M059J (cell line): ENCODE data around the gene LITAFD. TPM values are rescaled to one million over a fixed set of nuclear protein-coding genes. Genes with fewer than 3 reads are reported as not detected.
"Not testable (repeated sequence)": the region's sequence is repeated elsewhere in the genome, so short reads cannot be mapped to it uniquely, and the experiment has no call there.

Experiments used
- DNase-seq: peaks from one replicate; pipeline ENCODE4 v3.0.0-alpha.2; 2012; ENCODE audit warnings: low read depth
- total RNA-seq: library from RNA; depleted of rRNA; stranded (reverse); fragments of >200 nt; shearing (Covaris generic); gene quantifications from 2 replicates; pipeline ENCODE4 v1.2.3, GENCODE V29; 2014; rRNA removed

Gene LITAFD
- total RNA-seq = not detected in 2 replicates

- DNase-seq = no peak
Measured at GRCh38 chr16:8882041-8882617, at the start of gene LITAFD. Gene LITAFD, plus strand, starts transcription at chr16:8882351. Its CDS starts 2,005 bp downstream, at chr16:8884356.

GRCh38 chr16:8832717-8833105 is 49.4 kb upstream of the LITAFD start:
- DNase-seq = no peak

GRCh38 chr16:8836797-8837196 is 45.4 kb upstream of the LITAFD start:
- not testable (repeated sequence) for DNase-seq

GRCh38 chr16:8837594-8837993 is 44.6 kb upstream of the LITAFD start:
- DNase-seq = not testable (repeated sequence)

- DNase-seq = not testable (repeated sequence)
Measured at GRCh38 chr16:8842016-8842415, 40.1 kb upstream of the LITAFD start.

GRCh38 chr16:8843296-8843695 is 38.9 kb upstream of the LITAFD start:
- not testable (repeated sequence) for DNase-seq

- DNase-seq = no peak
Measured at GRCh38 chr16:8845699-8846298, 36.4 kb upstream of the LITAFD start.

- no peak for DNase-seq
Measured at GRCh38 chr16:8846401-8846932, 35.7 kb upstream of the LITAFD start.

- DNase-seq = no peak
Measured at GRCh38 chr16:8847145-8847544, 35.0 kb upstream of the LITAFD start.

GRCh38 chr16:8847623-8848022 is 34.5 kb upstream of the LITAFD start:
- DNase-seq = no peak

- DNase-seq = no peak
Measured at GRCh38 chr16:8848231-8848938, 33.8 kb upstream of the LITAFD start.

- peak; percentile 88 for DNase-seq
Measured at GRCh38 chr16:8848939-8849391, 33.2 kb upstream of the LITAFD start.

GRCh38 chr16:8849411-8850011 is 32.6 kb upstream of the LITAFD start:
- DNase-seq = no peak

GRCh38 chr16:8850279-8850885 is 31.8 kb upstream of the LITAFD start:
- DNase-seq = peak; percentile 89

GRCh38 chr16:8851761-8852403 is 30.3 kb upstream of the LITAFD start:
- no peak for DNase-seq

GRCh38 chr16:8852534-8852933 is 29.6 kb upstream of the LITAFD start:
- DNase-seq = peak; percentile 25

- no peak for DNase-seq
Measured at GRCh38 chr16:8853150-8853549, 29.0 kb upstream of the LITAFD start.

GRCh38 chr16:8853611-8854010 is 28.5 kb upstream of the LITAFD start:
- DNase-seq = no peak

- no peak for DNase-seq
Measured at GRCh38 chr16:8854298-8854948, 27.7 kb upstream of the LITAFD start.

- DNase-seq = no peak
Measured at GRCh38 chr16:8855051-8855786, 26.9 kb upstream of the LITAFD start.
